IMR-90 (cell line): ENCODE results near the gene HOXB6. TPM values are rescaled to one million over a fixed set of nuclear protein-coding genes. Genes with fewer than 3 reads are reported as not detected.

Experiments
- ATAC-seq: fragments of 200-7000 bp; cut with Tn5 transposase; 2 replicates; pipeline ENCODE4 v1.9.1; 2020; ENCODE audit warnings: low read depth, mild to moderate bottlenecking, moderate library complexity
- BruUV-seq: library from RNA; stranded (reverse); fragments of 400-500 nt; replicated peaks from 2 replicates; lab custom pipeline; 2021; lab: Mats Ljungman, UMichigan
- CTCF ChIA-PET: fragments of 300-600 bp; formaldehyde crosslinking; extraction: SDS; loops from one replicate; lab custom pipeline; 2021; ENCODE audit warnings: antibody characterized with exemption; lab: Yijun Ruan, JAX
- POLR2A ChIA-PET: fragments of 300-600 bp; sonication (Branson Sonifier 250); formaldehyde crosslinking; loops from one replicate; lab custom pipeline; 2022; ENCODE audit warnings: antibody characterized with exemption; ENCODE audit not compliant: unreplicated experiment; lab: Charles Lee
- DNase-seq: peaks from one replicate; pipeline ENCODE4 v3.0.0; 2013
- H2AFZ ChIP-seq: replicated peaks from 2 replicates; pipeline ENCODE3; 2013; ENCODE audit warnings: low read length, mild to moderate bottlenecking; ENCODE audit not compliant: poor library complexity
- H2AK5ac ChIP-seq: 2 replicates; pipeline ENCODE4 v1.6.1; 2013; ENCODE audit warnings: low read depth, low read length, inconsistent platforms
- H2AK9ac ChIP-seq: replicated peaks from 2 replicates; pipeline ENCODE3; 2013; ENCODE audit warnings: mild to moderate bottlenecking, low read depth, low read length, moderate library complexity; ENCODE audit not compliant: poor library complexity
- H2BK120ac ChIP-seq: 2 replicates; pipeline ENCODE4 v1.6.1; 2013; ENCODE audit warnings: low read depth, low read length, inconsistent platforms
- H2BK15ac ChIP-seq: 3 replicates; pipeline ENCODE4 v1.6.1; 2013; ENCODE audit warnings: low read depth, low read length, inconsistent platforms
- H2BK20ac ChIP-seq: 2 replicates; pipeline ENCODE4 v1.6.1; 2013; ENCODE audit warnings: low read depth, mild to moderate bottlenecking, inconsistent platforms, low read length, moderate library complexity
- H2BK5ac ChIP-seq: 2 replicates; pipeline ENCODE4 v1.6.1; 2013; ENCODE audit warnings: mild to moderate bottlenecking, low read depth, low read length, inconsistent platforms; ENCODE audit not compliant: poor library complexity, severe bottlenecking
- H3K14ac ChIP-seq: replicated peaks from 2 replicates; pipeline ENCODE4 v1.6.1; 2013; ENCODE audit warnings: low read depth, low read length, inconsistent platforms
- H3K18ac ChIP-seq: 2 replicates; pipeline ENCODE4 v1.6.1; 2013; ENCODE audit warnings: low read depth, low read length, control low read depth
- H3K23ac ChIP-seq: 2 replicates; pipeline ENCODE4 v1.6.1; 2013; ENCODE audit warnings: low read depth, low read length, inconsistent platforms
- H3K27ac ChIP-seq: 2 replicates; pipeline ENCODE4 v1.5.1; 2013; ENCODE audit warnings: mild to moderate bottlenecking, control low read depth, low read length; ENCODE audit not compliant: insufficient read depth
- H3K27me3 ChIP-seq: 2 replicates; pipeline ENCODE4 v1.6.1; 2013; ENCODE audit warnings: low read length; ENCODE audit not compliant: control insufficient read depth, insufficient read depth
- H3K36me3 ChIP-seq: 2 replicates; pipeline ENCODE4 v1.6.1; 2013; ENCODE audit warnings: low read length, mixed read lengths; ENCODE audit not compliant: control insufficient read depth, insufficient read depth
- H3K4ac ChIP-seq: 2 replicates; pipeline ENCODE4 v1.6.1; 2013; ENCODE audit warnings: low read depth, low read length, inconsistent platforms
- H3K4me1 ChIP-seq: 2 replicates; pipeline ENCODE4 v1.6.1; 2013; ENCODE audit warnings: low read length, mixed read lengths; ENCODE audit not compliant: control insufficient read depth, insufficient read depth
- H3K4me2 ChIP-seq: 2 replicates; pipeline ENCODE4 v1.6.1; 2013; ENCODE audit warnings: low read depth, mild to moderate bottlenecking, control low read depth, low read length, moderate library complexity
- H3K4me3 ChIP-seq: 2 replicates; pipeline ENCODE4 v1.5.1; 2013; ENCODE audit warnings: low read depth, mild to moderate bottlenecking, control low read depth, low read length, moderate library complexity; ENCODE audit not compliant: insufficient read depth
- H3K56ac ChIP-seq: 2 replicates; pipeline ENCODE4 v1.6.1; 2013; ENCODE audit warnings: low read length, inconsistent platforms; ENCODE audit not compliant: insufficient read depth; ENCODE audit errors: extremely low read depth
- H3K79me1 ChIP-seq, 2 experiments: 2 replicates each; pipeline ENCODE4 v1.6.1; 2013; ENCODE audit warnings: low read length in 2 of 2, inconsistent platforms in 1 of 2, low read depth in 1 of 2
- H3K9ac ChIP-seq: 2 replicates; pipeline ENCODE4 v1.6.1; 2013; ENCODE audit warnings: low read depth, low read length, control low read depth
- H3K9me1 ChIP-seq: 2 replicates; pipeline ENCODE4 v1.6.1; 2013; ENCODE audit warnings: low read length, inconsistent platforms; ENCODE audit not compliant: insufficient read depth
- H3K9me3 ChIP-seq: 2 replicates; pipeline ENCODE4 v1.6.1; 2013; ENCODE audit warnings: low read length; ENCODE audit not compliant: control insufficient read depth, insufficient read depth
- H4K20me1 ChIP-seq: 2 replicates; pipeline ENCODE4 v1.6.1; 2013; ENCODE audit warnings: low read length, inconsistent platforms; ENCODE audit not compliant: insufficient read depth
- H4K5ac ChIP-seq: 2 replicates; pipeline ENCODE4 v1.6.1; 2013; ENCODE audit warnings: mild to moderate bottlenecking, low read depth, low read length, control low read depth
- H4K8ac ChIP-seq, 2 experiments: 2 replicates each; pipeline ENCODE4 v1.6.1; 2013; ENCODE audit warnings: low read depth in 2 of 2, low read length in 2 of 2, control low read depth in 1 of 2, inconsistent platforms in 1 of 2
- H4K91ac ChIP-seq: 2 replicates; pipeline ENCODE4 v1.6.1; 2013; ENCODE audit warnings: low read depth, low read length, inconsistent platforms; ENCODE audit not compliant: insufficient read depth
- FOS ChIP-seq: fragments of 150-350 bp; IDR thresholded peaks from 2 replicates; pipeline ENCODE4 v1.6.1; 2016; ENCODE audit warnings: low read depth, low read length
- MAFK ChIP-seq: IDR thresholded peaks from 2 replicates; pipeline ENCODE4 v1.6.1; 2012; ENCODE audit warnings: low read depth, low read length, improper control_type of control experiment
- MAZ ChIP-seq: IDR thresholded peaks from 2 replicates; pipeline ENCODE4 v1.6.1; 2012; ENCODE audit warnings: low read depth, mild to moderate bottlenecking, low read length, improper control_type of control experiment, moderate library complexity, borderline replicate concordance
- POLR2A ChIP-seq: IDR thresholded peaks from 2 replicates; pipeline ENCODE4 v1.6.1; 2012; ENCODE audit warnings: mild to moderate bottlenecking, low read depth, low read length
- RAD21 ChIP-seq: IDR thresholded peaks from 2 replicates; pipeline ENCODE4 v1.6.1; 2012; ENCODE audit warnings: low read length, improper control_type of control experiment
- RCOR1 ChIP-seq: IDR thresholded peaks from 2 replicates; pipeline ENCODE4 v1.6.1; 2012; ENCODE audit warnings: mild to moderate bottlenecking, low read length, improper control_type of control experiment; ENCODE audit not compliant: insufficient replicate concordance
- SMC3 ChIP-seq: fragments of 150-350 bp; IDR thresholded peaks from 2 replicates; pipeline ENCODE4 v1.6.1; 2016; ENCODE audit warnings: low read depth, mild to moderate bottlenecking, antibody characterized with exemption, low read length, moderate library complexity
- WGBS, 2 experiments: methylation state at CpG; one replicate each; pipeline versions ENCODE4 v1.1.5 to v1.1.7; 2013; ENCODE audit warnings: missing lambda C conversion rate in 2 of 2; ENCODE audit not compliant: insufficient read length in 1 of 2; ENCODE audit errors: extremely low coverage in 2 of 2; 5-methylcytosine and 5-hydroxymethylcytosine counted together
- dilution Hi-C: fragments of 300-500 bp; cut with HindIII; formaldehyde crosslinking; loops from one replicate; pipeline ENCODE4 v1.14.3; 2018; ENCODE audit warnings: low sequenced_read_pairs; ENCODE audit not compliant: unreplicated experiment
- in situ Hi-C: fragments of 300-500 bp; cut with MboI; formaldehyde crosslinking; loops from 3 replicates; pipeline ENCODE4 v1.14.3; 2019; ENCODE audit warnings: low sequenced_read_pairs, inconsistent platforms, mixed read lengths
- intact Hi-C: fragments of 100-400 bp; cut with micrococcal nuclease; formaldehyde crosslinking; loops from 2 replicates; pipeline ENCODE4 v1.10.0; 2022
- polyA plus RNA-seq, 3 experiments: library from polyadenylated mRNA; depleted of rRNA; stranded (reverse); fragments of >200 nt; gene quantifications; 2 replicates each; pipeline ENCODE4 v1.2.3, GENCODE V29; 2012; ENCODE audit warnings: low replicate concordance in 1 of 3
- total RNA-seq: library from RNA; depleted of rRNA; stranded (reverse); fragments of >200 nt; gene quantifications from 2 replicates; pipeline ENCODE4 v1.2.3, GENCODE V29; 2012
- TF ChIP-seq, protein P1 (sequence below): conservative IDR thresholded peaks from 2 replicates; pipeline ENCODE4 v1.5.1; 2012; ENCODE audit warnings: mild to moderate bottlenecking, low read depth, low read length, improper control_type of control experiment
- TF ChIP-seq, protein P2 (sequence below): fragments of 150-350 bp; IDR thresholded peaks from 2 replicates; pipeline ENCODE4 v1.6.1; 2016; ENCODE audit warnings: low read depth, mild to moderate bottlenecking, low read length, moderate library complexity, borderline replicate concordance

HOXB6 gene
- total and polyA plus RNA-seq, 2 of the 4 experiments (the other 2 are of a cell fraction) = 11.1 to 42.2 TPM

DNA sequence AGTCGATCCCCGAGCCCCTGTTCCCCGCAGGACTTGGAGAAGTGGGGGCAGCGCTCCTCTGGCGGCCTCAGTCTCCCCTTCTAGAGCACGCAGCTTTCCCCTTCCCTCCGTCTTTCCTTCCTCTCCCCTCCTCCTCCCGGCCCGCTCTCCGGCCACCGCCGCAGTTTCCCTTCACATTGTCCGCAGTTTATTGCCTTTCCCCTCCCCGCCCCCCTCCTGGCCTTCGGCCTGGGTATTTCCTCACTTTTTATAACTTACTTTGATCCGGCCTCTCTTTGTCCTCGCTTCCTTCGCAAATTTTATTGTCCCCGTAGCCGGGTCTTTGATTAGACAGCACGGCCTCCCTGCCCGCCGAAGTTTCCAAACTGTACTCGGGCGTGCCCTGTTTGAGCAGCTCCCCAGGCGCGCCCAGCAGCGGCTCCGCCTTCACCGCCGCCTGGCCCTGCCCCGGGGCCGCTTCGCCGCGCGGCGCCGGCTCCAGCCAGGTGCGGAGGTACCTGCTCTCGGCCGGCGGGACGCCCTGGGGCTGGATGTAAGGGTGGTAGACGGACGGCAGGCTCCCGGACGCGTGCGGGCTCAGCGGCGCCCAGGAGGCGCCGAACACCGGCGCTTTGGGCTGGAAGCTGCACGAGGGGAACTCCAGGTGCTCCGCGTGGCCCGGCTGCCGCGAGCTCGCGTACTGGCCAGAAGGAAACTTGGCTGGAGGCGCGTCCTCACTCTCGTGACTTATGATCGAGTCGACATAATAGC is 20.9 kb upstream of the HOXB6 start:
- intact Hi-C loops (no loop called here), in situ Hi-C loops (loop anchor here (10.0 kb wide), 1 partner anchor 461 kb away; no protein-coding TSS in a partner anchor), dilution Hi-C loops (no loop called here)
- CTCF ChIA-PET = interaction anchor here (0.9 kb wide), 1 partner anchor 289 kb away, joined by 3 read pairs; no protein-coding TSS in a partner anchor
- peak overlapping the region; percentile 38 for H3K4me3 ChIP-seq
- WGBS, 2 experiments = 1% methylated on average over 34 of the region's 69 CpGs; no CpG with 5 or more reads in 1 of the 2 experiments
- H2AK5ac ChIP-seq = no peak overlapping the region
- POLR2A ChIA-PET = interaction anchor here (0.7 kb wide), 1 partner anchor 38 kb away, joined by 3 read pairs; no protein-coding TSS in a partner anchor
- TF ChIP-seq, protein P1, sequence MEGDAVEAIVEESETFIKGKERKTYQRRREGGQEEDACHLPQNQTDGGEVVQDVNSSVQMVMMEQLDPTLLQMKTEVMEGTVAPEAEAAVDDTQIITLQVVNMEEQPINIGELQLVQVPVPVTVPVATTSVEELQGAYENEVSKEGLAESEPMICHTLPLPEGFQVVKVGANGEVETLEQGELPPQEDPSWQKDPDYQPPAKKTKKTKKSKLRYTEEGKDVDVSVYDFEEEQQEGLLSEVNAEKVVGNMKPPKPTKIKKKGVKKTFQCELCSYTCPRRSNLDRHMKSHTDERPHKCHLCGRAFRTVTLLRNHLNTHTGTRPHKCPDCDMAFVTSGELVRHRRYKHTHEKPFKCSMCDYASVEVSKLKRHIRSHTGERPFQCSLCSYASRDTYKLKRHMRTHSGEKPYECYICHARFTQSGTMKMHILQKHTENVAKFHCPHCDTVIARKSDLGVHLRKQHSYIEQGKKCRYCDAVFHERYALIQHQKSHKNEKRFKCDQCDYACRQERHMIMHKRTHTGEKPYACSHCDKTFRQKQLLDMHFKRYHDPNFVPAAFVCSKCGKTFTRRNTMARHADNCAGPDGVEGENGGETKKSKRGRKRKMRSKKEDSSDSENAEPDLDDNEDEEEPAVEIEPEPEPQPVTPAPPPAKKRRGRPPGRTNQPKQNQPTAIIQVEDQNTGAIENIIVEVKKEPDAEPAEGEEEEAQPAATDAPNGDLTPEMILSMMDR = no peak
- TF ChIP-seq POLR2A (no peak), RAD21 (no peak), RCOR1 (no peak), FOS (no peak), MAZ (no peak), MAFK (no peak), SMC3 (no peak)
- TF ChIP-seq, protein P2, sequence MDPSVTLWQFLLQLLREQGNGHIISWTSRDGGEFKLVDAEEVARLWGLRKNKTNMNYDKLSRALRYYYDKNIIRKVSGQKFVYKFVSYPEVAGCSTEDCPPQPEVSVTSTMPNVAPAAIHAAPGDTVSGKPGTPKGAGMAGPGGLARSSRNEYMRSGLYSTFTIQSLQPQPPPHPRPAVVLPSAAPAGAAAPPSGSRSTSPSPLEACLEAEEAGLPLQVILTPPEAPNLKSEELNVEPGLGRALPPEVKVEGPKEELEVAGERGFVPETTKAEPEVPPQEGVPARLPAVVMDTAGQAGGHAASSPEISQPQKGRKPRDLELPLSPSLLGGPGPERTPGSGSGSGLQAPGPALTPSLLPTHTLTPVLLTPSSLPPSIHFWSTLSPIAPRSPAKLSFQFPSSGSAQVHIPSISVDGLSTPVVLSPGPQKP = no peak
- H2BK20ac ChIP-seq = no peak overlapping the region
- no peaks in the 10 kb centered on the region for H3K79me1 ChIP-seq
- H2AK9ac ChIP-seq = no peak overlapping the region
- BruUV-seq = no TSS peak
- H4K8ac ChIP-seq = no peak overlapping the region
- ATAC-seq (peak; percentile 41), DNase-seq (peak; percentile 12)
- no peaks in the 10 kb centered on the region; the same call in 1 of the 2 replicates for H3K4me1 ChIP-seq
- no peak overlapping the region for H3K4ac ChIP-seq
- H3K23ac ChIP-seq = no peak overlapping the region
- H2BK5ac ChIP-seq = no peak overlapping the region
- peak overlapping the region; percentile 64 for H2AFZ ChIP-seq
- no peak overlapping the region for H3K9ac ChIP-seq
- H3K56ac ChIP-seq = no peak overlapping the region
- H3K18ac ChIP-seq = no peak overlapping the region
- peaks cover 23% of the 10 kb centered on the region for H3K9me3 ChIP-seq
- H3K36me3 ChIP-seq = no peaks in the 10 kb centered on the region
- H3K9me1 ChIP-seq = no peaks in the 10 kb centered on the region; the same call in 1 of the 2 replicates
- peaks cover 98% of the 10 kb centered on the region for H3K27me3 ChIP-seq
- H4K91ac ChIP-seq = no peak overlapping the region
- H4K20me1 ChIP-seq = peaks cover 12% of the 10 kb centered on the region; the same call in 1 of the 2 replicates
- peak overlapping the region; percentile 91 for H3K4me2 ChIP-seq
- no peak overlapping the region for H2BK15ac ChIP-seq
- H2BK120ac ChIP-seq = no peak overlapping the region
- no peak overlapping the region for H3K14ac ChIP-seq
- H4K5ac ChIP-seq = no peak overlapping the region
- H3K27ac ChIP-seq = no peak overlapping the region
